Activated CD8-positive, alpha-beta T cell treated with anti-CD3 and anti-CD28 coated beads, Interleukin-2, amount 10 ng/mL, durations not matched to agents 7 days and 5 days (primary cell): ENCODE measurements around the gene HACD3. TPM values are rescaled to one million over a fixed set of nuclear protein-coding genes. Genes with fewer than 3 reads are reported as not detected.
A peak's percentile ranks its signal among the peaks of the same experiment; 100 is the strongest.
"Not testable (repeated sequence)": the region's sequence is repeated elsewhere in the genome, so short reads cannot be mapped to it uniquely, and the experiment has no call there.

Experiments used
- ATAC-seq: fragments of 150-1000 bp; cut with Tn5 transposase; one replicate; pipeline ENCODE4 v1.10.0; 2021; ENCODE audit warnings: moderate library complexity
- CTCF ChIA-PET: fragments of 350-600 bp; sonication (Branson Sonifier 250); formaldehyde crosslinking; loops from one replicate; lab custom pipeline; 2021; ENCODE audit warnings: antibody characterized with exemption; lab: Charles Lee
- POLR2A ChIA-PET: fragments of 350-600 bp; sonication (Branson Sonifier 250); formaldehyde crosslinking; loops from one replicate; lab custom pipeline; 2021; ENCODE audit warnings: antibody characterized with exemption; lab: Charles Lee
- DNase-seq: peaks from one replicate; pipeline ENCODE4 v3.0.0-alpha.2; 2020
- H3K27ac Mint-ChIP-seq: one replicate; pipeline ENCODE4 v1.8.0; 2021; ENCODE audit warnings: mild to moderate bottlenecking, mixed read lengths
- H3K27me3 Mint-ChIP-seq: one replicate; pipeline ENCODE4 v1.8.0; 2021; ENCODE audit warnings: low read depth, mixed read lengths
- H3K36me3 Mint-ChIP-seq: one replicate; pipeline ENCODE4 v1.8.0; 2021; ENCODE audit warnings: low read depth, mixed read lengths
- H3K4me1 Mint-ChIP-seq: one replicate; pipeline ENCODE4 v1.8.0; 2021; ENCODE audit warnings: low read depth, mixed read lengths
- H3K4me3 Mint-ChIP-seq: one replicate; pipeline ENCODE4 v1.8.0; 2021; ENCODE audit warnings: mild to moderate bottlenecking, mixed read lengths
- H3K9me3 Mint-ChIP-seq: one replicate; pipeline ENCODE4 v1.8.0; 2022; ENCODE audit warnings: mixed read lengths; ENCODE audit not compliant: insufficient read depth
- total RNA-seq, 2 experiments: library from RNA; stranded (reverse); gene quantifications; one replicate each; pipeline ENCODE4 v1.2.3, GENCODE V29; 2021

HACD3 gene
- total RNA-seq, 2 experiments from 2014 or later, result 34.8 to 36.5 TPM

DNA sequence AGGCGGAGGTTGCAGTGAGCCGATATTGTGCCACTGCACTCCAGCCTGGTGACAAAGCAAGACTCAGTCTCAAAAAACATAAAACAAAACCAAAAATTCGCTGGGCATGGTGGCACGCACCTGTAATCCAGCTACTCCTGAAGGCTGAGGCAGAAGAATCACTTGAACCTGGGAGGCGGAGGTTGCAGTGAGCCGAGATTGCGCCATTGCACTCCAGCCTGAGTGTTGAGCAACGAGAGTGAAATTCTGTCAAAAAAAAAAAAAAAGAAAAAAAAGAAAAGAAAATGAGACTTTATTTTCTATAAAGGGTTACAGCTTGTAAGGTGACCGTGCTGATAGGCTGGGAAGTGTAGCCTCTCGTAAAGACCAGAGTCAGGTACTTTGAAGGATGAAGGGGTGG, 6.0 kb upstream of the HACD3 start:
- Mint-ChIP-seq H3K27ac (no peak overlapping the region), H3K4me1 (peaks cover 3% of the 10 kb centered on the region), H3K4me3 (no peak overlapping the region), H3K36me3 (no peaks in the 10 kb centered on the region), H3K9me3 (no peaks in the 10 kb centered on the region), H3K27me3 (no peaks in the 10 kb centered on the region)
- POLR2A ChIA-PET, result no interaction called here
- no peak for ATAC-seq
- DNase-seq, result no peak
- CTCF ChIA-PET, result no interaction called here

DNA sequence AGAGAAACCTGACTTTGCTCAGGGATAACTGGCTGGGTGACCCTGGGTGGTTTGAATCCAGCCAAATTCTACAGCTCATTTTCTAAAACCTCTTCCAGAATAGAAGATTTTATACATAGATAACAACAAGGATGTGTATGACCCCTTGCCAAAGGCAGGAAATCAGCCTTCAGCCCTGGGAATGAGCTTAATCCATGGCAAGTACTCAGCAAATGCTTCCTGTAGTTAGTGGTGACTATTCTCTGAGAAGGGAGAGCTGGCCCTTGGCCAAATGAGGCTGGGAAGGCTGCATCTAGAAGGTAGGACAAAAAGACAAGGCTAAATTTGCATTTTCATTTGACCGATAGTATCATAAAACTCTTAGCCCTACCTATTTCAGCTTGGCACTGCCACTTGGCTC, 4.6 kb upstream of the HACD3 start:
- ChIA-PET CTCF (no interaction called here), POLR2A (no interaction called here)
- Mint-ChIP-seq H3K27ac (no peak overlapping the region), H3K27me3 (no peaks in the 10 kb centered on the region), H3K9me3 (no peaks in the 10 kb centered on the region), H3K4me1 (peaks cover 9% of the 10 kb centered on the region), H3K4me3 (no peak overlapping the region), H3K36me3 (no peaks in the 10 kb centered on the region)
- ATAC-seq (no peak), DNase-seq (no peak)

DNA sequence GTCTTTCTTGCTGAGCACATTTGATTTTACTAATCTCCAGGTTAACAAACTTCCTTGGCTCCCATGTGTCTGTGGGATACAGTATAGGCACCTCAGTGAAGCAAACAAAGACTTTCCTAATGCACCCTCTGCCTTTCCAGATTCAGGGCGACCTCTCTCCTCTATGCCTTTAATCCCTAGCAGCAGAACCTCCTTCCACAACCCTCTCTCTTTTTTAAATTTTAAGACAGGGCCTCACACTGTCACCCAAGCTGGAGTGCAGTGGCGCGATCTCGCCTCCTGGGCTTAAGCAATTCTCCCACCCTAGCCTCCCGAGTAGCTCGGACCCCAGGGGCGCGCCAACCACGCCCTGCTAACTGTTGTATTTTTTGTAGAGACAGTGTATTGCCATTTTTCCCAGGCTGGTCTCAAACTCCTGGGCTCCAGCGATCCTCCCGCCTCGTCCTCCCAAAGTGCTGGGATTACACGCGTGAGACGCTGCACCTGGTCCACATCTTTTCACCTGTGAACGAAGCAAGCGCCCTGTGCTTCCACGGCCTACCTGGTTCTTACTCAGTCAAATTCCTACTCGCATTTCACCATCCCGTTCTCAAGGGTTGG, 1.7 kb upstream of the HACD3 start:
- POLR2A ChIA-PET, result interaction anchor here (1.5 to 3.8 kb wide), 3 partner anchors 10 to 224 kb away, joined by 3 to 21 read pairs (median 8); partner anchors contain the start of genes DPP8 and RNU5B-1
- H3K4me1 Mint-ChIP-seq, result peaks cover 26% of the 10 kb centered on the region
- no peak overlapping the region for H3K4me3 Mint-ChIP-seq
- no peak overlapping the region for H3K27ac Mint-ChIP-seq
- H3K36me3 Mint-ChIP-seq, result peaks cover 3% of the 10 kb centered on the region
- CTCF ChIA-PET, result interaction anchor here (0.8 to 0.9 kb wide), 3 partner anchors 16 to 143 kb away, joined by 3 to 4 read pairs (median 3); no protein-coding TSS in a partner anchor
- DNase-seq (peak; percentile 22), ATAC-seq (no peak)
- no peaks in the 10 kb centered on the region for H3K9me3 Mint-ChIP-seq
- H3K27me3 Mint-ChIP-seq, result no peaks in the 10 kb centered on the region

DNA sequence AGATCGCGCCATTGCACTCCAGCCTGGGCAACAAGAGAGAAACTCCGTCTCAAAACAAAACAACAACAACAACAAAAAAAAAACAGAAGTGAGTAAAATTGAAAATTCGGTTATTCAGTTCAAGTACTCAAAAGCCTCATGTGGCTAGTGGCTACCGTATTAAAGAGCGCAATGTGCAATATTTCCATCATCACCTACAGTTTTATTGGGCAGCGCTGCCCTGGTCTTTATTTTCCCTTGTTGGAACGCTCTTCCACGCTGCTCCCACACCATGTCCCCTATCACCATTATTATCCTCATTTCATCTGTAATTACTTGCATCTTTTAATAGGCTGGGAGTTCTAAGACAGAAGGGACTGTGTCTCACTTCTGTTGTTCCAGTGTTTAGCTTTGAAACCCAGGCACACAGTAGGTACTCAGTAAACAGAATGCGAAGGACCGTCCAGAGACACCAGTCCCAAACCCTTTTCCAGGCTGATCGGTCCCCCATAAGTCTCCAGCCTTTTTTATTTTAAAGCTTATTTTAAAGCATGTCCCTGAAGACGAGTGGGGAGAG, 423 bp upstream of the HACD3 start:
- ChIA-PET CTCF (no interaction called here), POLR2A (interaction anchor here (1.5 to 3.8 kb wide), 3 partner anchors 12 to 225 kb away, joined by 3 to 21 read pairs (median 8); partner anchors contain the start of genes DPP8 and RNU5B-1)
- peaks cover 6% of the 10 kb centered on the region for H3K36me3 Mint-ChIP-seq
- DNase-seq (no peak), ATAC-seq (no peak)
- peak overlapping the region; percentile 83 for H3K4me3 Mint-ChIP-seq
- peaks cover 31% of the 10 kb centered on the region for H3K4me1 Mint-ChIP-seq
- H3K27ac Mint-ChIP-seq, result peak overlapping the region; percentile 89
- no peaks in the 10 kb centered on the region for H3K9me3 Mint-ChIP-seq
- H3K27me3 Mint-ChIP-seq, result no peaks in the 10 kb centered on the region

DNA sequence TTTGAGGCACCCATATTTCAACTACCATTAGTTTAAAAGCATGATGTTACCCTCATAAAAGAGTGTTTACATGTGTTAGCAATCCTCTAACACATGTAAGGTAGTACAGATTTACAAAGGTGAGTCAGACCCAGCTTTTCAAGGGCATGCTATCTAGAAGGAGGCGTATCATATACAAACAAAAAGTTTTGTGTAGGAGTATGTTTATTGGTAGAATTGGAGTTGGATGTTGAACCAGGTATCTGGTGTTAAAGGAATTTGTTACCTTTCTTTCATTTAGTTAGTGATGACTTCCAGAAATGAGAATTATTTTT, 2.4 kb downstream of the HACD3 start:
- DNase-seq (no peak), ATAC-seq (no peak)
- no peaks in the 10 kb centered on the region for H3K27me3 Mint-ChIP-seq
- H3K4me1 Mint-ChIP-seq, result peaks cover 31% of the 10 kb centered on the region
- CTCF ChIA-PET, result interaction anchor here (0.6 kb wide), 1 partner anchor 179 kb away, joined by 3 read pairs; no protein-coding TSS in a partner anchor
- H3K36me3 Mint-ChIP-seq, result peaks cover 6% of the 10 kb centered on the region
- no peak overlapping the region for H3K27ac Mint-ChIP-seq
- POLR2A ChIA-PET, result interaction anchor here (0.6 kb wide), 1 partner anchor 57 kb away, joined by 3 read pairs; no protein-coding TSS in a partner anchor
- H3K4me3 Mint-ChIP-seq, result no peak overlapping the region
- H3K9me3 Mint-ChIP-seq, result no peaks in the 10 kb centered on the region

DNA sequence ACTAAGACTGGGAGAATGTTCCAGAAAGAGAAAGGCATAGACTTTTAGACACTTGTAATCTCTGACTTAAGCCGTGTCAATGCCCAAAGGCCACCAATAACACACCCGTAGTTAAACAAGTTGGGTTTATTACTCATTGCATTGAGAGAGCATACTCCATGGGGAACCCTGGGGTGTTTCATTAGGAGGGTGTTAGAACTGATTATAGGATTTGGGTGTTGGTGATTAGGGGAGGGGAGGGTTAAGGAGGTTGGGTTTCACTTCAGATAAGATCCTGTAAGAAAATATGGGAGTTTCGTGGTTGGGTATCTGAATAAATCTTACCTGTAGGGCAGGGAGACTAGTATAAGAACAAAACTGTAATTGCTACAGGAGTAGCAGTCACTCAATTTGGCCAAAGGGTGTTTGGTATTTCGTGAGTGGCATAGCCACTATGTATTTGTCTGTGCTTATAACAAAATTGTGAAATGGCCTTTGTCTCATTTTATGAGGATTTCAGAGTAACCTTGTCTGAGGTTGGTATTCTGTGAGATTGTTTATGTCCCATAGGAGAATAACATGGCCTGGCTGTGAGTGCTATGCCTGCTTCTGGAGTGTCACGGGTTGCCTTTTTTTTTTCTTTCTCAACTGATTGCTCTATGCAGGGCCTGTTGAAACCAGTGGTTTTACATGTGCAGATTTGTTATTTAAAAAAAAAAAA, 2.9 kb downstream of the HACD3 start:
- Mint-ChIP-seq H3K4me3 (no peak overlapping the region), H3K9me3 (no peaks in the 10 kb centered on the region), H3K36me3 (peaks cover 8% of the 10 kb centered on the region), H3K4me1 (peaks cover 31% of the 10 kb centered on the region), H3K27me3 (no peaks in the 10 kb centered on the region), H3K27ac (no peak overlapping the region)
- ATAC-seq, result no peak
- DNase-seq, result no peak
- POLR2A ChIA-PET, result no interaction called here
- CTCF ChIA-PET, result no interaction called here

DNA sequence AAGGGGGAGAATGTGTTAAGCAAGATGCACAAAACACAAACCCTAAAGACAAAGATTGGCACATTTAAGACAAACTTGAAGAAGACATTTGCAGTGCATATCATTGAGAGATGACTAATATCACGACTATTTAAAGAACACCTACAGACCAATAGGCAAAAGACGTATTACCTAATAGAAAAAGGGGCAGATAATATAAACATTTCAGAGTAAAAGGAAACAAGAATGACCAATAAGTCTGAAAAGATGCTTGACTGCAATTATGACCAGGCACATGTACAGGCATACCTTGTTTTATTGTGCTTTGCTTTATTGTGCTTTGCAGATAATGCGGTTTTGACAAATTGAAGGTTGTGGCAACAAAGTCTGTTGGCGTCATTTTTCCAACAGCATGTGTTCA, 4.9 kb downstream of the HACD3 start:
- H3K4me3 Mint-ChIP-seq, result no peak overlapping the region
- ATAC-seq (no peak), DNase-seq (peak; percentile 9)
- H3K27me3 Mint-ChIP-seq, result no peaks in the 10 kb centered on the region
- no peaks in the 10 kb centered on the region for H3K9me3 Mint-ChIP-seq
- POLR2A ChIA-PET, result no interaction called here
- peaks cover 8% of the 10 kb centered on the region for H3K36me3 Mint-ChIP-seq
- no peak overlapping the region for H3K27ac Mint-ChIP-seq
- CTCF ChIA-PET, result interaction anchor here (2.0 kb wide), 1 partner anchor 18 kb away, joined by 5 read pairs; the partner anchor contains the start of gene DPP8
- H3K4me1 Mint-ChIP-seq, result peaks cover 27% of the 10 kb centered on the region

DNA sequence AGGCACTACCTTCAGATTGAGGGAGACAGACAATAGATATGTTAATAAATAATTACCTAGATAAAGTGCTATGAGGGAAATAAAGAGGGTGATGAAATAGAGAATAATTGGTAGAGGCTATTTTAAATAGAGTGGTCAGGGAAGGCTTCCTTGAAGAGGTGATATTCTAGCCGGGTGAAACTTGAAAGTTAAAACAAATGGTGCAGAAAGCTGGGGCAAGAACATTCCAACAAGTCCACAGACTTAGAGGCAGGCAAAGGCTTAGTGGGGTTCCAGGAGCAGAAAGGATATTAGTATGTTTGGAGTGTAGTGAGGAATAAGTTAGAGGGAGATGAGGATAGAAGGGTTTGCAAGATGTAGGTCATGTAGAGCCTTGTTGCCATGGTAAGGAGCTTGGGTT, 10.1 kb downstream of the HACD3 start:
- H3K9me3 Mint-ChIP-seq, result no peaks in the 10 kb centered on the region
- CTCF ChIA-PET, result interaction anchor here (1.4 kb wide), 1 partner anchor 22 kb away, joined by 4 read pairs; no protein-coding TSS in a partner anchor
- no peak for DNase-seq
- H3K36me3 Mint-ChIP-seq, result peaks cover 2% of the 10 kb centered on the region
- ATAC-seq, result no peak
- POLR2A ChIA-PET, result interaction anchor here (1.2 to 1.6 kb wide), 2 partner anchors 9 to 24 kb away, joined by 3 to 6 read pairs; no protein-coding TSS in a partner anchor
- H3K4me3 Mint-ChIP-seq, result no peak overlapping the region
- H3K27ac Mint-ChIP-seq, result no peak overlapping the region
- no peaks in the 10 kb centered on the region for H3K27me3 Mint-ChIP-seq
- H3K4me1 Mint-ChIP-seq, result peaks cover 6% of the 10 kb centered on the region

DNA sequence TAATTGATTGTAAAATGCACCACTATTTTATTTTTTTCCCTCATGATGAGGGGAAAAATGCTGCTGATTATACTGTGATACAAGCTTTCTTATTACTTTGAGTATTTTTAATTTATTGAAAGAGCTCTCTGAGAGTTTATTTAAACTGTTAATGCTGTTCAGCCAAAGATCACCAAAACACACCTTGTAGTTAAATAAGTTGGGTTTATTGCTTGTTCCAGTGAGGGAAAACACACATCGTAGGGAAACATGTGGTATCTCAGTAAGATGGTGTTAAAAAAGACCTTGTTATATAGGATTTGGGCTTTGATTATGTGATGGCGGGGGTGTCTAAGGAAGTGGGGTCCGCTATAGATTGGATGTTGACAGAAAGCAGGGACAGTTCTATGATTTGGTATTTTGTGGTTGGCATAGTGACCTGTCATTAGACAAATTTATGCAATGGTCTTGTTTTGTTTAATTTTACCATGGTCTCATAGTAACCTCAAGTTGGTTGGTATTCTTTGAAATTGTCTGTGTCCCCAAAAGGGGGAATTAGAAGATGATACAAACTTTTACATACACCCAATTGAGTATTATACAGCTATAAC, 11.1 kb downstream of the HACD3 start:
- Mint-ChIP-seq H3K9me3 (no peaks in the 10 kb centered on the region), H3K36me3 (peaks cover 2% of the 10 kb centered on the region), H3K27me3 (no peaks in the 10 kb centered on the region), H3K4me1 (peaks cover 6% of the 10 kb centered on the region), H3K27ac (no peak overlapping the region), H3K4me3 (no peak overlapping the region)
- ATAC-seq (no peak), DNase-seq (no peak)
- ChIA-PET CTCF (interaction anchor here (1.4 kb wide), 1 partner anchor 23 kb away, joined by 4 read pairs; no protein-coding TSS in a partner anchor), POLR2A (interaction anchor here (1.2 kb wide), 1 partner anchor 10 kb away, joined by 3 read pairs; no protein-coding TSS in a partner anchor)

DNA sequence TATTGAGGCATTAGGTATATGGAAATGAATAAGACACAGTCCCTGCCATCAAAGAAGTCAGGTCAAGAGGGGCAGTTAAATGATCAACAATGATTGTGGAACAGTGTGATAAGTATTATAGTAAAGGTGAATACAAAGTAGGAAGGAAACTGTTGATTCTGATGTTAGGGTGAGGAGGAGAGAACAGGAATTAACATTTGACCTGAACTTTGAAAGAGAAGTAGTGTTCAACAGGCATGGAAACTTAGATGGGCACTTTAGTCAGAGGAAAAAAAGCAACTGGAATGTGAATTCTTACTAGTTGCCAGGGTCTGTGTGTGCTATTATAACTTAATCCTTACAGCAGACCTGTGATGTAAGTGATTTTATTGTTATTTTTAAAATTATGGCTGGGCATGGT, 17.6 kb downstream of the HACD3 start:
- ChIA-PET POLR2A (no interaction called here), CTCF (no interaction called here)
- Mint-ChIP-seq H3K4me3 (no peak overlapping the region), H3K36me3 (peaks cover 3% of the 10 kb centered on the region), H3K4me1 (peaks cover 15% of the 10 kb centered on the region), H3K27me3 (no peaks in the 10 kb centered on the region), H3K9me3 (no peaks in the 10 kb centered on the region), H3K27ac (no peak overlapping the region)
- DNase-seq (no peak), ATAC-seq (no peak)

DNA sequence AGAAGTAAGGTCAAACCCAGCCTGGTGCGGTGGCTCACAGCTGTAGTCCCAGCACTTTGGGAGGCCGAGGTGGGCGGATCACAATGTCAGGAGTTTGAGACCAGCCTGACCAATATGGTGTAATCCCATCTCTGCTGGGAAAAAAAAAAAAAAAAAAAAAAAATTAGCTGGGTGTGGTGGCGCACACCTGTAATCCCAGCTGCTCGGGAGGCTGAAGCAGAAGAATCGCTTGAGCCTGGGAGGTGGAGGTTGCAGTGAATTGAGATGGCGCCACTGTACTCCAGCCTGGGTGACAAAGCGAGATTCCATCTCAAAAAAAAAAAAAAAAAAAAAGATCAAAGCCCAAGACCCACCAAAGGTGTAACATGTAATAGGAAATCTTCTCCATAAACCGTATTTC, 19.0 kb downstream of the HACD3 start:
- H3K27ac Mint-ChIP-seq, H3K36me3 Mint-ChIP-seq, H3K9me3 Mint-ChIP-seq, ATAC-seq, H3K27me3 Mint-ChIP-seq, H3K4me3 Mint-ChIP-seq, DNase-seq, POLR2A ChIA-PET: not testable (repeated sequence)
- CTCF ChIA-PET, result interaction anchor here (1.7 kb wide), 1 partner anchor 12 kb away, joined by 4 read pairs; no protein-coding TSS in a partner anchor
- peaks cover 10% of the 10 kb centered on the region for H3K4me1 Mint-ChIP-seq
